ENCODE measurements around the gene PRB2.
"Not testable (repeated sequence)": the region's sequence is repeated elsewhere in the genome, so short reads cannot be mapped to it uniquely, and the experiment has no call there.

Gene PRB2

DNA sequence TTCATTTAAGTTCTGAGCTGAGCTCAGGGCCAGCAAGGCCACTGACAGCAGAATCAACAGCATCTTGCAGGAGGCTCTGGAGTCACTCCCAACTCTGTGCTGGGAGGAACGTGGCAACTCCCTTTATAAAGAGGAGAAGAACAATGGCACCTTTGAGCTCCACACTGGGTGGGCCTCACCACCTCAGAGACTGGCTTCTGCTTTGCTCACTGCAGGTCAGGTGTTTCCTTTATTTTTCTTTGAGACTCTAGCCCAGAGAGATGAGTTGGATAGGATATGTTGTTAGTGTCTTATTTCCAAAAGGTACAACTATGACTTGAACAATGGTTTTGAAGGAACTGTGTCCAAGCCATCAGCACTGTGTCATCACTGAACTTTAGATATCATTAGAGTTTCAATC lies at the start of gene PRB2:
TSS of gene PRB2 (minus strand) at position 101 of the 400 bp plus-strand sequence. CDS start at position 63, 38 bp downstream.
- not testable (repeated sequence) for DNase-seq

DNA sequence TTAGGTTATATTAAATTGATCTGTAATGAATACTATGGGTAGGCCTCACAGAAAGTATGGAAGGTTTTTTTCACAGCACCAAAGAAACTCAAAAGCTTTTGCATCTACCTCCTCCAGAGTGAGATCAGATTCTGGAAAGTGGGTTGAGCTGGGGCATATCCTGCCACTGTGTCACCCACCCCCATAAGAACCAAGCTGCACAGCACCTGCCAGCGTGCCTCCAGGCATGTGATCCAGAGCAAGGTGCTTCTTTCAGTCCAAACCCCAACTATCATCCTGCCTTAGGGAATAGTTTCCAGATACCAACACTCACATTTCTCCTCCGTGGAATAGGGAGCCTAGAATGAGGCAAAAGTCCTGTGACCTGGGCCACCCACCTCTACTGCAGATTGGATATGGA lies 42.6 kb upstream of the PRB2 start:
- no peak for DNase-seq

DNA sequence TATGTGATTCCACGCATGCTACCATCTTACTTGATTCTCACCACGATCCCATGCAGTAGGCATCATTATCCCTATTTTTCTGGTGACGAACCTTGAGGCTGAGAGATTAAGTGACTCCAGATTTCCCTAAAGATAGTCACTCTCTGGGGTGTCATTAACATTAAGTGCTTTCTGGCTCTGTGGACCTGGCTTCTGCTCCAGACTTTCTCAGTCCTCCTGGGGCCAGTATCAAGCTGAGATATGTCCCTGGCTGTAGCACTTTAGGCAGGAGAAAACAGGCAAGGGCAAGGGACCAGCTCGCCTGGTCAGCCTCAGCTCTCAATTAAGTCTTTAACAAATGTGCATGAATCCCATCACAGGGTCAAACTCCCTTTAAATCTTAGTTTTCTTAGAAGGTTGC lies 38.3 kb upstream of the PRB2 start:
- DNase-seq = no peak

DNA sequence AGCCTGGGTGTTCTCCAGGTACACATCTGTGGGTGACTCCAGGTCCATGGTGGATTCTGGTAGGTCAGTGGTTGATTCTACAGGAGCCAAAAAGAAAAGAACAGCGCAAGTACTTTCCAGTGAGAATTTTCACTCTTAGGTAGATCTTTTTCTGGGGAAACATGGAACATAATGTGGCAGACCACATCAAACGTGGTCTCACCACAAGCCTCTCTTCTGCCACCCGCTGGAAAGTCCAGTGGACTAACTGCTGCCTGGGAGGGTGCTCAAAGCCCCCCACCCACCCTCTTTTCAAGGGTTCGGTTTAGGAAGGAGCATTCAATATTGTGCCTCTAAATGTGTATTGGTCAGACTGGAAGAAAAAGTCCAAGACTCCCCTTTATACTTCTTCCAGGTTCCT lies 36.1 kb upstream of the PRB2 start:
- no peak for DNase-seq

DNA sequence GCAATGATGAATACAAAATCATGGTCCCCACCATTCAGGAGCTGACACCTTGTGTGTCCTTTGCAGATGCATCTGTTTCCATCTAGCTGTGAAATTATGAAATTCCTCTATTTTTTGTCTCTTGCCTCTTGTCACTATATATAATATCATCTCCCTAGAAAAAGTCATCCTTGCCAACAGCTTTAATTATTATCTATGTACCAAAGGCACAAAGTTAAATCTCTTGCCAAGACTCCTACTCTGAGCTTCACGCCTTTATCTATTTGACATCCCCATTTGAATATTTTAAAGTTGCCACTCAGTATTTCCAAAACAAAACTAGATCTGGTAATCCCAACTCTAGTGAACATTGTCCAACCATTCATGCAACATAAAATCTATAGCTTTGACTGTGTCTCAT lies 32.0 kb upstream of the PRB2 start:
- no peak for DNase-seq

GRCh38 chr12:11412731-11413130 lies 17.4 kb upstream of the PRB2 start:
- DNase-seq = no peak

DNA sequence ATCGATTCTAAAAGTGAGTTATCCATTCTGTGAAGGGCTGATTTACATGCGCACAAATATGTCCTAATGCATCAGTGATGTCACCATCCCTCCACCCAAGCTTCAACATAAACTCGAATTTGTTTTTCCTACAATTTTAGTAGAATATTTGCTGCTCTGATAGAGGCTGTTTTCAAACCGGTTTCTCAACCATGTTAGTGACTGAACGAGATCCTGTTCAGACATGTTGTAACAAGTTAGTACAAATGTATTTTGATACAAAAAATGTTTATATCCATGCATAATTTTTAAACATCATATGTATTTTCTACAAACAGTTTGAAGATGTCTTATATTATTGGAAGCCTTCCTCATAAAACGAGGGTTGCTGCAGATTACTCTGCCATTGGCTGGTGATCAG lies 12.7 kb upstream of the PRB2 start:
- no peak for DNase-seq

DNA sequence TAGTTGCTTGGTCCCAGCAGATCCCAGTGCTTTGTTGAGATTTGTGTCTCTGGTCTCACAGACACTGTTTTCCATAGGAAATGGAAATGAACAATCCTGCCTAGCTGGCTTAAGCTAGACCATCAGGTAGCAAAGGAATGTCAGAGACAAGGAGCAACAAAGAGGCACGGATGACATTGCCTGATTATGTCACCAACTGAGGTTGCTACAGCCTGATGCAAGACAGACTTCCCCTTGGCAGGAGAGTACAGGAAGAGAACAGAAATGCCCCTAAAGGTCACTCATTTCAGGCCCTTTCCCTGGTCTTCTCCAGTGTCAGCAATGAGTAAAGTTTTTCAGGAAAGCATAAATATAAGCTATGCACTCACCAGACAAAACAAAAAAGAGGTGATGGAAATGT lies 2.0 kb upstream of the PRB2 start:
- DNase-seq = no peak

GRCh38 chr12:11391456-11391855 lies 3.9 kb downstream of the PRB2 start:
- not testable (repeated sequence) for DNase-seq

DNA sequence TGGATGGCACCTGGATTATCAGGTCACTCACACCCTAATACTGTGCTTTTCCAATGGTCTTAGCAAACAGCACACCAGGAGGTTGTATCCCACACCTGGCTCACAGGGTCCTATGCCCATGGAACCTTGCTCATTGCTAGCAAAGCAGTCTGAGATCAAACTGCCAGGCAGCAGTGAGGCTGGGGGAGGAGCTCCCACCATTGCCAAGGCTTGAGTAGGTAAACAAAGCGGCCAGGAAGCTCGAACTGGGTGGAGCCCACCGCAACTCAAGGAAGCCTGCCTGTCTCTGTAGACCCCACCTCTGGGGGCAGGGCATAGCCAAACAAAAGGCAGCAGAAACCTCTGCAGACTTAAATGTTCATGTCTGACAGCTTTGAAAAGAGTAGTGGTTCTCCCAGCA lies 17.9 kb downstream of the PRB2 start:
- DNase-seq = not testable (repeated sequence)

- no peak for DNase-seq
Measured at GRCh38 chr12:11361151-11361550, 34.2 kb downstream of the PRB2 start.

- not testable (repeated sequence) for DNase-seq
Measured at GRCh38 chr12:11360205-11360883, 35.0 kb downstream of the PRB2 start.

GRCh38 chr12:11351736-11352135 lies 43.6 kb downstream of the PRB2 start:
- DNase-seq = not testable (repeated sequence)

DNA sequence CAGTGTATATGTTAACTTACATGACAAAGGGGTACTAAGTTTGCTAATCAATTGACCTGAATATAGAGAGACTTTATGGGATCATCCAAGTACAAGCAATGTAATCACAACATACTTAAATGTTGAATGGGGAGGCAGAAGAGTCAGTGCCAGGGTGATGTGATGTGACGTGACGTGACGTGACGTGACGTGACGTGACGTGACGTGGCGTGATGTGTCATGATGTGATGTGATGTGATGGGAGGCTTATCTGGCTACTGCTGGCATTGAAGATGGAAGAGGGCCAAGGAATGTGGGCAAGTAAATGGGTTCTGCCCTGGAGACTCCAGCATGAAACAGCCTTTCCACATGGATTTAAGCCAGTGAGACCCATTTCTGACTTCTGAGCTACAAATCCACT lies 46.9 kb downstream of the PRB2 start:
- no peak for DNase-seq

GRCh38 chr12:11347810-11348209 lies 47.6 kb downstream of the PRB2 start:
- DNase-seq = no peak

DNA sequence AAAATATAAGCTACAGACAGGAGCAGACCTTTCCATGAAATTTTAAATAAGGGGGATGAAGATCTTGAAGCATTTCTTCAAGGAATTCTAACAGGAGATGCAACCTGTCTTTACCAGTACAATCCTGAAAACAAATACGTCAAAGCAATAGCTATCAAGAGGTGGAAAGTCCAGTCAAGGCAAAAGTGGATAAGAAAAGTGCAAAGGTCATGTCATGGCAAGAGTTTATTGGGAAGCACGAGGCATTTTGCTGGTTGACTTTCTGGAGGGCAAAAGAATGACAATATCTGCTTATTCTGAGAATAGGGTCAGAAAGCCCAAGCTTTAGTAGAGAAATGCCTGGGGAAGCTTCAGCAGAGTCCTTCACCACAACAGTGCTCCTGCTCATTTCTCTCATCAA lies 50.9 kb downstream of the PRB2 start:
- DNase-seq = no peak

Measured in stimulated activated CD4-positive, alpha-beta T cell treated with anti-CD3 and anti-CD28 coated beads, Interleukin-1b, Interleukin-23, amount 100 ng/mL, for 48 hours (primary cell).